ENCODE measurements around the gene ZPBP2. TPM values are rescaled to one million over a fixed set of nuclear protein-coding genes. Genes with fewer than 3 reads are reported as not detected.
"Not testable (repeated sequence)": the region's sequence is repeated elsewhere in the genome, so short reads cannot be mapped to it uniquely, and the experiment has no call there.

ZPBP2 gene
- total and polyA plus RNA-seq, 2 donors (not counting 1 experiment from before 2014, with no cell fraction given), result not detected

GRCh38 chr17:39845052-39845846, 22.8 kb upstream of the ZPBP2 start:
- no peaks in the 10 kb centered on the region for H4K20me1 ChIP-seq (ENCODE audit: control insufficient read depth, extremely low read depth, insufficient read depth, low read length)
- no peaks in the 10 kb centered on the region for H3K79me2 ChIP-seq (ENCODE audit: control insufficient read depth, insufficient read depth, low read length)
- no peak for DNase-seq (ENCODE audit: low read depth in 2 of 2)
- H3K9ac ChIP-seq (ENCODE audit: insufficient read depth, low read length), result no peak overlapping the region
- no peak overlapping the region for H3K4me3 ChIP-seq (replicated peaks in 1 of 4; ENCODE audit: control extremely low read depth in 1 of 4, insufficient read depth in 1 of 4, low read depth in 3 of 4, low read length in 4 of 4)
- no peak overlapping the region for H2AFZ ChIP-seq (ENCODE audit: low read length)
- no peaks in the 10 kb centered on the region for H3K36me3 ChIP-seq (ENCODE audit: control insufficient read depth, insufficient read depth, low read length)
- no peak for TF ChIP-seq CTCF (conservative IDR thresholded peaks at IDR 0.05 in 1 of 2, IDR thresholded peaks at IDR 0.05 in 1 of 2; ENCODE audit: low read depth in 1 of 2, low read length in 2 of 2)
- TF ChIP-seq EZH2 (IDR thresholded peaks at IDR 0.05; ENCODE audit: low read length, missing control alignments), result no peak
- H3K27me3 ChIP-seq (ENCODE audit: control insufficient read depth, insufficient read depth, low read length), result peaks cover 3% of the 10 kb centered on the region
- no peaks in the 10 kb centered on the region for H3K4me1 ChIP-seq (ENCODE audit: control insufficient read depth, extremely low read depth, insufficient read depth, low read length)
- no peaks in the 10 kb centered on the region for H3K9me3 ChIP-seq (ENCODE audit: control insufficient read depth, insufficient read depth, low read depth, low read length)
- H3K4me2 ChIP-seq (ENCODE audit: extremely low read depth, insufficient read depth, low read length), result no peak overlapping the region
- H3K27ac ChIP-seq (ENCODE audit: insufficient read depth, low read length), result no peak overlapping the region

- Histone ChIP-seq H3K9me3 (ENCODE audit: control insufficient read depth, insufficient read depth, low read depth, low read length) (no peaks in the 10 kb centered on the region), H3K4me2 (ENCODE audit: extremely low read depth, insufficient read depth, low read length) (no peak overlapping the region), H3K4me3 (replicated peaks in 1 of 4; ENCODE audit: control extremely low read depth in 1 of 4, insufficient read depth in 1 of 4, low read depth in 3 of 4, low read length in 4 of 4) (no peak overlapping the region), H3K27ac (ENCODE audit: insufficient read depth, low read length) (no peak overlapping the region), H4K20me1 (ENCODE audit: control insufficient read depth, extremely low read depth, insufficient read depth, low read length) (no peaks in the 10 kb centered on the region), H3K4me1 (ENCODE audit: control insufficient read depth, extremely low read depth, insufficient read depth, low read length) (no peaks in the 10 kb centered on the region), H3K36me3 (ENCODE audit: control insufficient read depth, insufficient read depth, low read length) (no peaks in the 10 kb centered on the region), H3K27me3 (ENCODE audit: control insufficient read depth, insufficient read depth, low read length) (peaks cover 3% of the 10 kb centered on the region), H2AFZ (ENCODE audit: low read length) (no peak overlapping the region), H3K9ac (ENCODE audit: insufficient read depth, low read length) (no peak overlapping the region), H3K79me2 (ENCODE audit: control insufficient read depth, insufficient read depth, low read length) (no peaks in the 10 kb centered on the region)
- DNase-seq (ENCODE audit: low read depth in 2 of 2), result no peak
- TF ChIP-seq CTCF (conservative IDR thresholded peaks at IDR 0.05 in 1 of 2, IDR thresholded peaks at IDR 0.05 in 1 of 2; ENCODE audit: low read depth in 1 of 2, low read length in 2 of 2) (no peak), EZH2 (IDR thresholded peaks at IDR 0.05; ENCODE audit: low read length, missing control alignments) (no peak)
Measured at GRCh38 chr17:39846205-39846604, 21.8 kb upstream of the ZPBP2 start.

GRCh38 chr17:39848600-39848999, 19.4 kb upstream of the ZPBP2 start:
- Histone ChIP-seq H4K20me1 (ENCODE audit: control insufficient read depth, extremely low read depth, insufficient read depth, low read length) (no peaks in the 10 kb centered on the region), H3K9me3 (ENCODE audit: control insufficient read depth, insufficient read depth, low read depth, low read length) (no peaks in the 10 kb centered on the region), H3K79me2 (ENCODE audit: control insufficient read depth, insufficient read depth, low read length) (no peaks in the 10 kb centered on the region), H3K36me3 (ENCODE audit: control insufficient read depth, insufficient read depth, low read length) (no peaks in the 10 kb centered on the region), H3K4me1 (ENCODE audit: control insufficient read depth, extremely low read depth, insufficient read depth, low read length) (no peaks in the 10 kb centered on the region), H3K4me3 (replicated peaks in 1 of 4; ENCODE audit: control extremely low read depth in 1 of 4, insufficient read depth in 1 of 4, low read depth in 3 of 4, low read length in 4 of 4) (no peak overlapping the region), H3K9ac (ENCODE audit: insufficient read depth, low read length) (no peak overlapping the region), H3K27me3 (ENCODE audit: control insufficient read depth, insufficient read depth, low read length) (no peaks in the 10 kb centered on the region), H3K4me2 (ENCODE audit: extremely low read depth, insufficient read depth, low read length) (no peak overlapping the region), H2AFZ (ENCODE audit: low read length) (no peak overlapping the region), H3K27ac (ENCODE audit: insufficient read depth, low read length) (no peak overlapping the region)
- TF ChIP-seq CTCF (conservative IDR thresholded peaks at IDR 0.05 in 1 of 2, IDR thresholded peaks at IDR 0.05 in 1 of 2; ENCODE audit: low read depth in 1 of 2, low read length in 2 of 2), result no peak
- no peak for DNase-seq (ENCODE audit: low read depth in 2 of 2)

GRCh38 chr17:39850186-39850585, 17.8 kb upstream of the ZPBP2 start:
- H3K4me3 ChIP-seq (replicated peaks in 1 of 4; ENCODE audit: control extremely low read depth in 1 of 4, insufficient read depth in 1 of 4, low read depth in 3 of 4, low read length in 4 of 4); H3K79me2 ChIP-seq (ENCODE audit: control insufficient read depth, insufficient read depth, low read length); H3K36me3 ChIP-seq (ENCODE audit: control insufficient read depth, insufficient read depth, low read length); H4K20me1 ChIP-seq (ENCODE audit: control insufficient read depth, extremely low read depth, insufficient read depth, low read length); H3K27me3 ChIP-seq (ENCODE audit: control insufficient read depth, insufficient read depth, low read length); H3K4me1 ChIP-seq (ENCODE audit: control insufficient read depth, extremely low read depth, insufficient read depth, low read length); H3K9me3 ChIP-seq (ENCODE audit: control insufficient read depth, insufficient read depth, low read depth, low read length); H3K9ac ChIP-seq (ENCODE audit: insufficient read depth, low read length); H2AFZ ChIP-seq (ENCODE audit: low read length); H3K4me2 ChIP-seq (ENCODE audit: extremely low read depth, insufficient read depth, low read length); H3K27ac ChIP-seq (ENCODE audit: insufficient read depth, low read length); DNase-seq (ENCODE audit: low read depth in 2 of 2): not testable (repeated sequence)

All from fibroblast of lung (primary cell).